ENCODE measurements around the gene MAX. TPM values are rescaled to one million over a fixed set of nuclear protein-coding genes. Genes with fewer than 3 reads are reported as not detected.
"Not testable (repeated sequence)": the region's sequence is repeated elsewhere in the genome, so short reads cannot be mapped to it uniquely, and the experiment has no call there.

The MAX gene
- total RNA-seq, 1 donor from 2014 or later: 154 TPM

DNA sequence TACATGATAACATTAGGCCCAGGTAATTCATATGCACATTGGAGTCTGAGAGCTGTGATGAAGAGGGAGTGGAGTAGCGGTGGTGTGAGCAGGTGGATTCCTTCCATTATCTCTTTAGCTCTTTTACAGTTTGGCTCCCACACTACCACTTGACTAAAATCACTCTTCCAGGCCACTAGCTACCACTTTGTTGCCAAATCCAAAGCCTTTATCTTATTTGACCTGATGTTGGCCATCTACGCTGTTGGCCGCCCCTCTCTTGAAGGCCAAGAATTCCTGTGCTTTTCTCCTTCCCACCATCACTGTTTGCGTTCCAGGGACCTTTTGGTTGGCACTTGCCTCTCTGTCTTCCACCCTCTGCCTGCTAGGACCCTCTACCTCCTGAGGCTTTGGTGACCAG is 4.0 kb upstream of the MAX start:
- intact Hi-C loops (cut with micrococcal nuclease): no loop called here

DNA sequence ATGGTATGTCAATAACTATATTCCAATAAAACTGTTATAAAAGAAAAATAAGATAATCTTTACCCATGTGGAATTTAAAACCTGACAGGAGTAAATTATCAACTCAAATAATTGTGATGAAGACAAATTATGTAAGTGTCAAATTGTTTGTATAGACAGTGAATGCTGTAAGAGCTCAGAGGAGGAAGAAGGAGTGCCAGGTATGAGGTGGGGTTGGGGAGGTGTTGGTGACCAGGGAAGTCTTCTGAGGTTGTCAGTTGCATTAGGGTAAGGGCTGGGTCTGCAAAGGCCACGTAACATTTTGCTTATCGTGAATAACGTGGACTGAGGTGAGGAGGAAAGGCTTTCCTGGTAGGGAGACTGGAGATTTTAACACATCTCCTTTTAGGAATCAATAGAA is 2.5 kb upstream of the MAX start:
- intact Hi-C loops (cut with micrococcal nuclease): loop anchor here (5.0 kb wide), 3 partner anchors 118 to 1403 kb away; partner anchors contain the start of gene GPHN

DNA sequence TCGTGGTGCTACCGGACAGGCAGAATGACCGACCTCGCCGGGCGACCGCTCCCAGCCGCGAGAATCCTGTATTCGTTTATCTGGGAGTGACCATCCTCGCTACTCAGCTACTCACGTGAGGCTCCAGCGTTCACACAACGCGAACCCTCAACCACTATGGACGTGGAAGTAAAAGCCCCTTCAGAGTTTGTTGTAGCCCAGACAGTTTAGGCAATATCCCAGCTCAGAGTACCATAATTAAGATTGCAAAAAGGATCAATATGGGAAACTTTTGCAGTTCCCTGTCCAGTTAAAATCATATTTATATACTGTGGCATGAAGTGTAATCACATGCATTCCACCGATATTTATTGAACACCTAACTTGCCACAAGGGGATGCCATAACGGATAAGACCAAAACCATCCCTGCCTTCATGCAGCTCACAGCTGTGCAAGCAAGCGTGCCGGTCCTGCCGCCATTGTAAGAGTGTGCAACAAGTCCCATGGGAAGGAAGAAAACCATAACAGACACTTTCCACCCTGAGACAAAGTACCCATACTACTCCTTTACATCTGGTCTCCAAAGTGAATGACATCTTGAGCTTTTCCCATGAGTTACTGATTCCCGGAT is 938 bp upstream of the MAX start:
- intact Hi-C loops (cut with micrococcal nuclease): loop anchor here (2.0 to 5.0 kb wide), 7 partner anchors 104 to 1404 kb away; partner anchors contain the start of genes GPHN and HSPA2

DNA sequence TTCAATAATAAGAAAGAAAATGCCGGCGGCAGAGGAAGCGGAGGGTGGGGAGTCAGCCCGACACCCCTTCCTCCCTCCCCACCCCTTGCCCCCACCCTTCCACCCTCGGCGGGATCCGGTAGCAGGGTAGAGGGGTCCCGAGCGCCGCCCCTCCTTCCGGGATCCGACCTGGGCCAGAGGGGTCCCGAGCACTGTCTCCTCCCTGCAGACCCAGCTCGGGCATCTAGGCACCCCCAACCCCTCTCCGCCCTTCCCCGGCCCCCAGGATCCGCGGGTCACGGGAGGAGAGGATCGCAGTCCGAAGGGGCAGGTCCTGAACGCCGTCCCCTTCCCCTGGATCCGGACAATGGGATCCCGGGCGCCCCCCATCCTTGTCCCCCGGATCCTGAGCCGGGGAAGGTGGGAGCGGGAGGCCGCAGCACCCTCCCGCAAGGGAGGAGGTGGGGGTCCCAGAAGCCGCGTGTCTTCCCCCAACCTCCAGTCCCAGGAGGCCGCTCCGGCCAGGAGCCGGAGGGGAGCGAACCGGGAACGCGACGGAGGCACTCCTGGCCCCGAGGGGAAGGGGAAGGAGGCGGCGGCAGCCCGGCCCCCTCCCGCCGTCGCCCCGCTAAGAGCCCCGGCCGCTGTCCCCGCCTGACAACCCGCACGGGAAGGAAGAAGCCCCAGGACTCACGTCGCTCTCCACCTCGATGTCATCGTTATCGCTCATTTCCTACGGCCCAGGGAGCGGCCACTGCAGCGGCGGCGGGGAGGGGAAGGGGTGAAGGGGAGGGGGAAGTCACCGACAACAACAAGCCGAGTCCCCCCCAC is 481 bp downstream of the MAX start:
- intact Hi-C loops (cut with micrococcal nuclease): loop anchor here (1.0 to 5.0 kb wide), 14 partner anchors 105 to 1405 kb away; partner anchors contain the start of genes CHURC1, FNTB, FUT8 and GPHN

DNA sequence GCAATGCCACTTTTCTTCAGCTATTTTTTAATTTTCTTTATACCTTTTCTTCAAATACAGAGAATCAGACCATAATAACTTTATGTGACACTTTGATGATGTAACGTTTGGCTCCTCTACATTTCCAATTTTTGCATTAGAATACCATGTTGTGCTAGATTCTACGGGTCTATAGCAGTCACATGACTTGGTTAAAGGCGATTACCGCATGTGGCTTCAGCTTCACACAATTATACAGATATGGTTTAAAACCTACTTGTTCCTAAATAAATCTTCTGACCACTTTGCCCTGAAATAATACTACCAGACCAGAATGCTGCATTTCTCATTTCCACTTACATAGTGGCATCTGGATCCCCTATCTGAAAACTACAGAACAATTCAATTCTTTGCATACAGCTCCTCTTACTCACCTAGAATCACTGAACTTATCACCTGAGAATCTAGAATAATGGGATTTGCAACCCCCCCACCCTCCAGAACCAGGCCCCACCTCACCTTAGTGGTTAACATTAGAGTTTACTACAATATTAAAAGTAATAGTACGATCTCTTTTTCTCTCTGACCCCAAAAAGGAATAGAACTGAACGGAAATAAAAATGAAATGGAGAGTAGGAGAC is 1.3 kb downstream of the MAX start:
- intact Hi-C loops (cut with micrococcal nuclease): loop anchor here (5.0 kb wide), 3 partner anchors 121 to 1406 kb away; partner anchors contain the start of gene GPHN

DNA sequence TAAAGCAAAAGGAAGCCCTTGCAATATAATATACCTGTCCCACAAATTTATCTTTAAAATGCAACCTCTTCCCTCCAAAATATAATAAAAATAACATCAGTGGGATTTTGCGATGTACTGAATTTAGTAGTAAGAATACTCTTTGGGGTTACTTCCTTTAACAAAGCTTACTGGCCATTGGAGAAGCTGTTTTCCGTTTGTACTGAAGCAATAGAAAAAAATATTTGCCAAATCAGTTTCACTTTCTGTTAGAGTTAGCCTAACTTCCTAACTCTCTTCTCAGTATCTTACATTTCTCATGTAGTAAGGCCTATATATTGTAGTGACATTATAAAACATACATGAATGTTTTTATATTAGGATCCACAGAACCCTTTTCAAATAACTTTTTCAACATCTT is 3.7 kb downstream of the MAX start:
- intact Hi-C loops (cut with micrococcal nuclease): loop anchor here (1.0 to 10.0 kb wide), 4 partner anchors 111 to 634 kb away; partner anchors contain the start of genes PLEKHG3 and ZBTB25

DNA sequence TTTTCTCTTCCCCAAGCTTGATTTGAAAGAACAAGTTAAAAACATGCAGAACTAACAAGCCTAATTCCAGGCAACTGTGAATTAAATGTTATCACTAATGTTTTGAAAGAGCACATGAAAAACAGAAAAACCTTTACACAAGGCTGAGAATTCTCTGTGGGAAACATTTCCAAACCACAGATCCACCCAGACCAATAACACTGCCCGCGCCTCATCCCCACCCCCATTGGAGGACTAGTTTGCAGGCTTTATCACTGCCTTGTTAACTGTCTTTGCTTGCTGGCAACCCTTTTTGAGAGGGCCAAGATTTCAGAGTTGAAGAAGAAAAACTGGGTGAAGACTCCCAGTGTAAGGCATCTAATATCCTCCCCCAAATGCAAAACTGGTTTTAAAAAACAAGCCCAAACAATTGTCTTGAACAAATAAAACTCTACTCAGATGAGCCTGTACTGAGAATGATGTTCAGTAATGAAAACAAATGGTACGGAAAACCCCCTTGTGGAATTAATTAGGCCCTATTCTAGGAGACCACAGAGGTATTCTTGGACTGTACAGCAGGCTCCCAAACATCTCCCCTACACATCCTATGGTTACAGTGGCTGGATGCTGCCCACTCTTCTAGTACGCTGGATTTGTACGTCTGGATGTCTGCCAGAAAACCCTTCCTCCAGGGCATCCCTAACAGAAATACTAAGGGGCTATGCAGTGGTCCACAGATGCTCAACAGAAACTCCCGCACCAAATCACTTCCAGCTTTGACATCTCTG is 5.8 kb downstream of the MAX start:
- intact Hi-C loops (cut with micrococcal nuclease): loop anchor here (10.0 kb wide), 1 partner anchor 392 kb away; the partner anchor contains the start of gene PLEKHG3

DNA sequence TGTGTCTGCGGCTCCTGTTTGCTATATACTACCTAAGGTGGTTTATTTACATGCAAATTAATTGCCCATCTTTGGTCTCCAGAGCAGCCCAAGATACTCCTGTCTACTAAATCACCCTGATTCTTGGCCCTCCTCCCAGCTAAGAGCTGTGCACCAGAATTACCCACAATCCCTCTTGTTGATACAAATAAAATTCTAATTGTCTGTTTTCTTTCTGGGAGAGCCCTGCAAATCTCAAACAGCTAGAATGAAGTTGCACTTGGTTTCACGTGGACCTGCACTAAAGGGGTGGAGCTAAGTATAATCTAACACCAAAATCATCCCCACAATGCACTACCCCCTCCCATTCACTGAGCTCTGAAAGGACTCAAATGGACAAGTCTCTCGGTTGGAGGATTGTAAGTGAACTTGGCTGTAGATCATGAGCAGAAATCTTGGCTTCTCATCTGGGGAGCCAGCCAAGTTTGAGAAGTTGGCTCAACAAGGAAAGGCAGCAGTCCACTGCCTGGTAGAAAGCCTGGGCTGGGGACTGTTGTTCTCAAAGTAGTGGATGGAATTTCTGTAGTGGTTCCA is 6.6 kb downstream of the MAX start:
- intact Hi-C loops (cut with micrococcal nuclease): loop anchor here (10.0 kb wide), 1 partner anchor 391 kb away; the partner anchor contains the start of gene PLEKHG3

DNA sequence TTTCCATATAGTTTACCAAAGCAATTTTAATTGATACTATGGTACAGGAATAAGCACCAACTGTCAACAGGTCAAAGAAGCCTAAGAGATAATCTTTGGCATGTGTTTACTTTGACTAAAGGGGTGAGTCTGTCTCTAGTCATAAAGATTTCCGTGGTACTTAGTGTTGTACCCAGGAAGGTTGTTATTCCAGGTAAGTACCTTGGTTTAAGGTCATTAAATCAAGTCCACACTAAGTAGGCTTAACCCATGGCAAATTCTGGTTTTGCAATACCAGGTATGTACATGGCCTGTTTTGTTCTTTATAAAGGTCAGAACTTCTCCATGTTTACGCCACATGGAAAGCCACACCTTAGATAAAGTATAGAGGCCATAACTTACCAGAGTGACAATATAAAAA is 10.0 kb downstream of the MAX start:
- intact Hi-C loops (cut with micrococcal nuclease): loop anchor here (10.0 kb wide), 1 partner anchor 388 kb away; the partner anchor contains the start of gene PLEKHG3

DNA sequence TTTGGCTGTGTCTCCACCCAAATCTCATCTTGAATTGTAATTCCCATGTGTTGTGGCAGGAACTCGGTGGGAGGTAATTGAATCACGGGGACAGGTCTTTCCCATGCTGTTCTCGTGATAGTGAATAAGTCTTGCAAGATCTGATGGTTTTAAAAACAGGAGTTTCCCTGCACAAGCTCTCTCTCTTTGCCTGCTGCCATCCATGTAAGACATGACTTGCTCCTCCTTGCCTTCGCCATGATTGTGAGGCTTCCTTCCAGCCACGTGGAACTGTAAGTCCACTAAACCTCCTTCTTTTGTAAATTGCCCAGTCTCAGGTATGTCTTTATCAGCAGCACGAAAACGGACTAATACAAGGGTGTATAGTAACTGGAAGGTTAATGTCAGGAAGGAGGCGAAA is 14.5 kb downstream of the MAX start:
- intact Hi-C loops (cut with micrococcal nuclease): not testable (repeated sequence)

DNA sequence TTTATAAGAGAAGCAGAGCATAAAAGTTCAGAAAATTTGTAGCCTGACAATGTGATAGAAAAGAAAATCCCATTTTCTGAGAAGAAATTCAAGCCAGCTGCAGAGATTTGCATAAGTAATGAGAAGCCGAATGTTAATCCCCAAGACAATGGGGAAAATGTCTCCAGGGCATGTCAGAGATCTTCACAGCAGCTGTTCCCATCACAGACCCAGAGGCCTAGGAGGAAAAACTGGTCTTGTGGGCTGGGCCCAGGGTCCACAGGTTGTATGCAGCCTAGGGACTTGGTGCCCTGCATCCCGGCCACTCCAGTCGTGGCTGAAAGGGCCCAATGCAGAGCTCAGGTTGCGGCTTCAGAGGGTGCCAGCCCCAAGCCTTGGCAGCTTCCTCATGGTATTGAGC is 15.6 kb downstream of the MAX start:
- intact Hi-C loops (cut with micrococcal nuclease): not testable (repeated sequence)

DNA sequence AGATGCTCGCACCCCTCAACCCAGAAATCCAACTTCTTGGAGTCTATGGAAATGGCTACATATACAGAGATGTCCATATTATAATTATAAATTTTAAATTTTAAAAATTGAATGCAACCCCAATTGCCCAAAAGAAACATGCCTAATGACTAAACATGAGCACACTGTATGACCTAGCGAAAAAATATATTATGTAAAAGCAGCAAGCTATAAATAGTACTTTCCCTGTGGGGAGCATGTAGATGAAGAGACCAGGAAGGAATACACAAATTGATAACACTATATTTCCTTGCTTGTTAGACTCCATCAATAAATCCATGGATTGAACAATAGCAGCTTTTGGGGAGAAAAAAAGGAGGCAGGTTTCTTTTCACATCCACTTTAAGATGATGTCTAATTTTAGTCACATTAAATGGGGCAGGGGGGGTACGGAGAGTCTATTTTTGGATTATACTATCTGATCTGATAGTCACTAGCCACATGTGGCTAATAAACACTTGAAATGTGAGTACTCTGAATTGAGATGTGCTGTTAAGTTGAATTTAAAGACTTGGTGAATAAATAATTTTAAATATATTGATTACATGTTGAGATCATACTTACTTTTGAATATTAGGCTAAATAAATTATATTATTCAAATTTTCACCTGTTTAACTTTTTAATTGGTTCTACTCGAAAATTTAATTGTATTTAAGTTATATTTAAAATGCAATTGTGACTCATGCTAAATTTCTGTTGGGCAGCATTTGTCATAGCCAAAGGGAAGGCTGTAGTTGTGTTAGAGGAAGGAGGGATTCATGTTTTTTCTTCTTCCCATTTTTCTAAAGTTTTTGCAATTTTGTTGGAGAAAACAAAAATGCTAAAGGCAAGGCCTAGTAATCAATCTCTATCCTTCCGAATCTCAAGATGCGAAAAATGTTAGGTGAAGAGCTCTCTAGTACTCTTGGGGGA is 17.5 kb downstream of the MAX start:
- intact Hi-C loops (cut with micrococcal nuclease): no loop called here

DNA sequence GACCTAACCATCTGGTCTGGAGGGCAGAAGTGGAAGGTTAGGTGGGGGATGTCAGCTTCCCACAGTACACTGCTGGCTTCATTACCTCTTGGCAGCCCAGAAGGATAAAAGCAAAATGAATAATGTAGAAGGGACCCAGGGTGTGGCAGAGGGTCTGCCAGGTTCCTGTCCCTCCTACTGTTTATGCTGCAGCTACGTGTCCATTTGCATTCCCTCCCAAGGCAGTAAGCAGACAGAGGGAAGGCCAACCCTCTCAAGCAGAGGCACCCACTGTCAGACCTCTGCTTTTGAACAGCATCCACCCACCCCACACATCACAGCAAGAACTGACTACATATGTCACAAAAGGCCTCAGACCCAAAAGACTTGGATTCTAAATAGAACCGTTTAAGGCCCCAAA is 19.4 kb downstream of the MAX start:
- intact Hi-C loops (cut with micrococcal nuclease): no loop called here

DNA sequence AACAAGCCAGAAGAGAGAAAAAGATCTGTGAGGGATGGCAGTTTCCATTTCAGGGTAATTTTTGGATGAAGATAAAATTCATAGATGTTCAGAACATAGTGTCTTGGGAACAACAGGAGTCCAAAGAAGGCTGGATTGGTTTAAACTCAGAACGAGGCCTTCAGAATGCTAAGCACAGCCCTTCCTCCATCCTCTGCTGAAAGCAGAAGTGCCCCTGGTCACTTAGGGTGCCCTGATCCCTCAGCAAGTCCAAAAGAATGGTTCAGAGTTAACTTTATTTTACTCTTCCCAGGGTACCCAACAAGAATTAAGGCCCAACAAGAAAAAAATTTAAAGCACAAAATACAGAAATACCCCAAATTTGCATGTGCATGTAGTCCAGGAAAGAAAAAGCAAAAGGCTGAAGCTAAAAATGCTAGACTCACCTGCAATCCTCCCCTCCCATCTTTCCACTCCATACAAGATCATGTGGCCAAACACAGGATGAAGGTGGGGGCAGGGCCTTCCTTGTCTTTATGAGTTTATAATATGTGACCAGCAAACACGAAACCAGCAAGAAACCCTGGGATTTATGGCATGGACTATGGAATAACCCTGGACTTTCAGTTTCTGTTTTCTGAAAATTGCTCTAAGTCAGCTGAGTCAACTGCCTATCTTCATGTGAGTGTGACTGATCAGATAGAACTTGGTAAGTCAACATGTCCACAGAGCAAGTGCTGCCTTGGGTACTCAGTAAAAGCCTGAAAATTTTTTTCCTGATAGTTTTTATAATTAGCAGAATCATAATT is 21.2 kb downstream of the MAX start:
- intact Hi-C loops (cut with micrococcal nuclease): no loop called here

DNA sequence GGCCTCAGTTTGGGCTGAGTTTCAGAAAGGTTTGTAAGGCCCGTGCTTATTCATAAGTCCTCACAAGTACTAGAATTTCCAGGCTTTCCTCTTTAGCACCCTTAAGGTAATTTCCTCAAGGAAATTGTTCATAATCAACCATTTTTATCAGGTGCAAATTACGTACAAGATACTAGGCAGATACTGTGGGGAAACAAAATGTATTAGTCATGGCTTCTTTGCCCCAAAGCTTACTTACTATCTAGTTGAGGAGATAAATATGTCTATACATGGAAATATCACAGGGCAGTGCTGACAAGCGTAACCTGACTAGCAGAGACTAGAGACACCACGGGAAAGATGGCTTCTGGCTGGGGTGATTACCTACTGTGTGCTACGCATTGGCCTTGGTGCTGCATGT is 22.5 kb downstream of the MAX start:
- intact Hi-C loops (cut with micrococcal nuclease): no loop called here

DNA sequence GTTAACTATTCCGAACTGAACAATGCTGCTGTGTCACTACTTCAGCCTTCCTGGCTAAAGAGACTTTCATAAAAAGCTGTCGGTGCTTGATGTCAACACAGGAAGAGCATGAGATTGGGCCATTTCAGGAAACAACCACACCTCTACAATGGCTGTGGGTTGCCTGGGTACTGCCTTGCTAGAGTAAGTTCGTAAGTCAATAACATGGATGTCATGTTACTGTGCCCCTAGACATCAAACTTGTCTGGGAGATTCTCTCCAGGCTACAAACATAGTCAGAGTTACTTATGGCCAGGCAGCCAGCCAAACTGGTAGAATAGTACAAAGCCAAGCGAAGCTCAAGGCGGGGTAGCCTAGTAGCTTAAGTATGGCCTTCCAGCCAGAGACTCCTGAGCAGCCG is 23.1 kb downstream of the MAX start:
- intact Hi-C loops (cut with micrococcal nuclease): no loop called here

DNA sequence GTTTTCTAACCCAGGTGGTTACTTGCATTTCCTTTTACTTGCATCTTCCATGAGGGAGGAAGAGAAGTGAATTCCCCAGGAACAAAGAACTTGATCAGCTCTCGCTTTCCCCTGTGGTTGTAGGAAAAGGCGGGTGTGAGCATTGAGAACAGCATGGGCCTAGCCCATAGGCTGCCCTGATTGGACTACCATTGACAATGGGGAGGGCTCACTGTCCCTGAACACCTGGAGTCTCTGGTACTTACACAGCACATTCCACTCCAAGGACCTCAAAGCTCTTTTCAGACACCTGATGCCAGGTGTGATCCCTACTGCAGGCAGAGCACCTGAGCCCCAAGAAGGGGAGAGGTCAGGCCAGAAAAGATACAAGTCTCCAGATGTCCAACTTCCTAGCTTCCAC is 25.0 kb downstream of the MAX start:
- intact Hi-C loops (cut with micrococcal nuclease): no loop called here

DNA sequence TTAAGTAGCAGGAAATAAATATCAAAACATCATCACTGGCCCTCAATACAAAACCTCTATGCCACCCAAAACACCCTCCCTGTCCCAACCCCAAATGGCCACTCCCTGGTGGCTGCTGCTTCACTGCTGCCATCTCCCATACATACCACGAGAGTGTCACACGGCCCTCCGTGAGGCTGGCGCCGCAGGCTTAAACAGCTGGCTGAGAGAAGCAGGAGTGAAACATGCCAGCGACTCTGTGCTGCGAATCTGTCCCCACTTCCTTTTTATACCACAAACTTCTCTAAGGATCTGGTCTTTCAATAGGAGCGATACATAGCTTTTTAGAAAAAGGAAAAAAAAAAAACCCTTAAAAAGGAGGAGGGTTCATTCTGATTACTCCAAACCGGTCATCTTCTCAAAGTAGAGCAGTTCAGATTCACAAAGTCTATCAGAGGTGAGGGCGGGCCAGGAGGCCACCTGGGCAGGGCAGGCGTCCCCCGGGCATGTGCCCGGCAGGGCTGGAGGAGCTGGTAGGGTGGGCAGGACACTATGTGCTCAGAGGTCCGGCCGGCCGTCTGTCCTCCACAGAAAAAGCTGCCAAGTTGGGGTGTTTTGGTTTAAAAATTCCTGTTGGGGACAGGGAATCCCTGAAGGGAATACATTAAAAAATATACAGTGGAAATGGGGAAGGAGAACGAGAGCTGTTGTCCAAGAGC is 26.5 kb downstream of the MAX start:
- intact Hi-C loops (cut with micrococcal nuclease): no loop called here

Measured in T-helper 1 cell treated with Interleukin-12 subunit alpha and Interleukin-12 subunit beta and Interleukin-4 antibody, amounts not matched to agents 30 ng/mL and 1 ng/mL, for 36 hours (primary cell).